ENCODE data around the gene MAP3K4.

The MAP3K4 gene

GRCh38 chr6:161011492-161012480 lies 20.2 kb downstream of the MAP3K4 start:
- H3K4me3 ChIP-seq (ENCODE audit: low read depth, low read length): no peak overlapping the region
- TF ChIP-seq, protein P1, sequence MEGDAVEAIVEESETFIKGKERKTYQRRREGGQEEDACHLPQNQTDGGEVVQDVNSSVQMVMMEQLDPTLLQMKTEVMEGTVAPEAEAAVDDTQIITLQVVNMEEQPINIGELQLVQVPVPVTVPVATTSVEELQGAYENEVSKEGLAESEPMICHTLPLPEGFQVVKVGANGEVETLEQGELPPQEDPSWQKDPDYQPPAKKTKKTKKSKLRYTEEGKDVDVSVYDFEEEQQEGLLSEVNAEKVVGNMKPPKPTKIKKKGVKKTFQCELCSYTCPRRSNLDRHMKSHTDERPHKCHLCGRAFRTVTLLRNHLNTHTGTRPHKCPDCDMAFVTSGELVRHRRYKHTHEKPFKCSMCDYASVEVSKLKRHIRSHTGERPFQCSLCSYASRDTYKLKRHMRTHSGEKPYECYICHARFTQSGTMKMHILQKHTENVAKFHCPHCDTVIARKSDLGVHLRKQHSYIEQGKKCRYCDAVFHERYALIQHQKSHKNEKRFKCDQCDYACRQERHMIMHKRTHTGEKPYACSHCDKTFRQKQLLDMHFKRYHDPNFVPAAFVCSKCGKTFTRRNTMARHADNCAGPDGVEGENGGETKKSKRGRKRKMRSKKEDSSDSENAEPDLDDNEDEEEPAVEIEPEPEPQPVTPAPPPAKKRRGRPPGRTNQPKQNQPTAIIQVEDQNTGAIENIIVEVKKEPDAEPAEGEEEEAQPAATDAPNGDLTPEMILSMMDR (IDR thresholded peaks at IDR 0.05; ENCODE audit: insufficient read depth, low read depth, low read length, missing control alignments): no peak
- DNase-seq (ENCODE audit: low read depth): no peak

DNA sequence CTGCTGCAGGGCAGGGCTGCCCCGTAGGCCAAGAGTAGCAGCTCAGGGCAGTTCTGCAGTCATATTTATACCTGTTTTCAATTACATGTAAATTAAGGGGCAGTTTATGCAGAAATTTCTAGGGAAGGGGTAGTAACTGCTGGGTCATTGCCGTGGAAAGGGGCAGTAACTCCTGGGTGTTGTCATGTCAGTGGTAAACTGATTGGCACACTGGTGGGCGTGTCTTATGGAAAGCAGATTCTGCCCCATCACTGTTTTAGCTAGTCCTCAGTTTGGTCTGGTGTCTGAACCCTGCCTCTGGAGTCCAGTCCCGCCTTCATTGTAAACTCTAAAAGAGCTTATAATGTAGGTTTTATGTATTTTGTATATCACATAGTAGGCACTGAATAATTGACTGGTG lies 22.1 kb downstream of the MAP3K4 start:
- TF ChIP-seq, protein P1 (IDR thresholded peaks at IDR 0.05; ENCODE audit: insufficient read depth, low read depth, low read length, missing control alignments): no peak
- no peak for DNase-seq (ENCODE audit: low read depth)
- H3K4me3 ChIP-seq (ENCODE audit: low read depth, low read length): no peak overlapping the region

DNA sequence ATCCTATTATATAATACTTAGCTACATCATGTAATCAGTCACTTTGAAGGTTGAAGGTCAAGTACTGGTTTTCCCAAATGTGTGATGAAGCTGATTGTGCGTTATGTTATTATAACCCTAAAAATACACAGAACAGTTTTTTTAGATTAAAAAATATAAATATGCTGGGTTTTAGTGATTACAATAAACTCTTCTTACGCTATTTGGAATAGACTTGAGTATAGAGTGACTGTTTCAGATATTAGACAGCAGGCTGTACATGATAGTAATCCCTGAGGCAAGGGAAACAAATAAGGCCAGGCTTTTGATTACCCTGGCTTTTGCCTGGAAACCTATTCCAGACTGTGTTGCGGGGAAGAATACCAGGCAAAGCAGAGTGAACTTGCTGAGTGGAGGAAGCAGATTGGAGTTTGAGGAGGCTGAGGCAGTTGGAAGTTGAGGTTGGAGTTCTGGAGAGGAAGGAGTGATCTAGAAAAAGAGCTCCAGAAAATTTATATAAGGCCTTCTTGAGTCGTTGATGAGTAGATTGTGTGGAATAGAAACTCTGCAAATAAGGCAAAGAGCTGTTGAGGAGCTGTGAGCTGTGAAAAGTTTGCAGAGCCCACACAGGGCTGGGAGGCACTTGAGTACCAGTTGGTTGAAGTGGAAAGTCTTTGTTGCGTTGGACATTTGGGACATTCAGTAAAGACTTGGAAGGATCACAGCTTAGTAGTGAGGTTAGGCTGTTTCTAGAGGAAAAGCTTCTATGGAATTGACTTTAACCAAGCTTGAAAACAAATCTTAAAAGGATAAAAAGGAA lies 26.4 kb downstream of the MAP3K4 start:
- no peak for DNase-seq (ENCODE audit: low read depth)
- H3K4me3 ChIP-seq (ENCODE audit: low read depth, low read length): no peak overlapping the region
- TF ChIP-seq, protein P1 (IDR thresholded peaks at IDR 0.05; ENCODE audit: insufficient read depth, low read depth, low read length, missing control alignments): no peak

DNA sequence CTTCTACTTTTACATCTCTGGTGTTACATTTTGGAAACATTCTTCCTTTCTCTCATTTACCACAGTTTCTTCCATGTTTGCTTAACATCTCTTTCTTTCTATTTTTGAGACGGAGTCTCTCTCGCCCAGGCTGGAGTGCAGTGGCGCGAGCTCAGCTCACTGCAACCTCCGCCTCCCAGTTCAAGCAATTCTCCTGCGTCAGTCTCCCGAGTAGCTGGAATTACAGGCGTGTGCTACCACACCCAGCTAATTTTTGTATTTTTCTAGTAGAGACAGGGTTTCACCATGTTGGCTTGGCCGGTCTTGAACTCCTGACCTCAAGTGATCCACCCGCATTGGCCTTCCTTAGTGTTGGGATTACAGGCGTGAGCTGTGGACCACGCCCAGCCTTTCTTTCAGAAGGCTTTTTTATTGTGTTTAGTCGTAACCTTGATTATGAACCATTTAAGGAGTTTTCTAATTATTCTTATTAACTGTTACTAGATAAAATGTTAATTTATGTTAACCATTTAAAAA lies 27.8 kb downstream of the MAP3K4 start:
- DNase-seq (ENCODE audit: low read depth): no peak
- no peak overlapping the region for H3K4me3 ChIP-seq (ENCODE audit: low read depth, low read length)
- TF ChIP-seq, protein P1 (IDR thresholded peaks at IDR 0.05; ENCODE audit: insufficient read depth, low read depth, low read length, missing control alignments): no peak

DNA sequence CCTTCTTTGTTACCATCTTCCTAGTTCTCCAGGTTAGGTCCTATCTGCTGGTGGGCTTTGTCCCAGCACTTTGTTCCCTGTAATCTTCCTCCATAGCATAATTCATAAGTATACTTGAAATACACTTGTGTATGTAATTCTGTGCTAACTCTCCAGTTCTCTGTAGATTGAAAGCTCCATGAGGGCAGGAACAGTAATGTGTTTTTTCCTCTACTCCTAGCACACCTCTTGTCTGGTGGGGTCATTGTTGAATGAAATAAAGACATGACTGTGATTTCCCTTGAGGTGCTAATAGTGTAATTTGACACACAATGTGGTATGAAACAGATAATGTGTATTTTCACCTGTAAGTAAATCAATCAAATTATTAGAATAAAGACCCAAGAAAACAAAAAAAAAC lies 30.0 kb downstream of the MAP3K4 start:
- TF ChIP-seq, protein P1 (IDR thresholded peaks at IDR 0.05; ENCODE audit: insufficient read depth, low read depth, low read length, missing control alignments): no peak
- H3K4me3 ChIP-seq (ENCODE audit: low read depth, low read length): no peak overlapping the region

GRCh38 chr6:161021998-161022743 lies 30.6 kb downstream of the MAP3K4 start:
- no peak for DNase-seq (ENCODE audit: low read depth)
- no peak overlapping the region for H3K4me3 ChIP-seq (ENCODE audit: low read depth, low read length)
- TF ChIP-seq, protein P1 (IDR thresholded peaks at IDR 0.05; ENCODE audit: insufficient read depth, low read depth, low read length, missing control alignments): no peak

More for the DNA sequence above, 30.0 kb downstream of the MAP3K4 start:
- no peak for DNase-seq (ENCODE audit: low read depth)

All from GM12865 (cell line).